Caco-2 (cell line): ENCODE measurements around the gene ATP11C. TPM values are rescaled to one million over a fixed set of nuclear protein-coding genes. Genes with fewer than 3 reads are reported as not detected.

Source experiments
- BruUV-seq: library from RNA; stranded (reverse); fragments of 400-500 nt; replicated peaks from 2 replicates; lab custom pipeline; 2021; lab: Mats Ljungman, UMichigan
- CTCF ChIA-PET: fragments of 300-600 bp; sonication (Branson Sonifier 250); formaldehyde crosslinking; loops from one replicate; lab custom pipeline; 2022; ENCODE audit warnings: antibody characterized with exemption; lab: Charles Lee
- POLR2A ChIA-PET: fragments of 300-600 bp; sonication (Branson Sonifier 250); formaldehyde crosslinking; loops from one replicate; lab custom pipeline; 2022; ENCODE audit warnings: antibody characterized with exemption; lab: Charles Lee
- DNase-seq, 2 experiments: peaks; one replicate each; pipeline versions ENCODE4 v3.0.0 to v3.0.0-alpha.2; 2020 to 2022
- H3K27me3 ChIP-seq: replicated peaks from 2 replicates; pipeline ENCODE4 v1.6.0; 2011; ENCODE audit warnings: low read length; ENCODE audit not compliant: control insufficient read depth, insufficient read depth
- H3K36me3 ChIP-seq: 2 replicates; pipeline ENCODE4 v1.5.1; 2011; ENCODE audit warnings: low read length; ENCODE audit not compliant: control insufficient read depth, insufficient read depth
- H3K4me1 ChIP-seq: fragments of 250-450 bp; sonication (Bioruptor Pico); 2 replicates; pipeline ENCODE4 v1.5.1; 2020; ENCODE audit warnings: mild to moderate bottlenecking
- H3K4me3 ChIP-seq: 2 replicates; pipeline ENCODE4 v1.5.1; 2011; ENCODE audit warnings: low read depth, mild to moderate bottlenecking, control low read depth, low read length
- H3K9me3 ChIP-seq: fragments of 250-450 bp; sonication (Bioruptor Pico); 2 replicates; pipeline ENCODE4 v1.5.1; 2020; ENCODE audit warnings: mild to moderate bottlenecking, moderate library complexity
- H3K27ac Mint-ChIP-seq: one replicate; pipeline ENCODE4 v1.8.0; 2022; ENCODE audit warnings: mixed read lengths; ENCODE audit not compliant: unreplicated experiment
- H3K27me3 Mint-ChIP-seq: one replicate; pipeline ENCODE4 v1.8.0; 2022; ENCODE audit warnings: mixed read lengths; ENCODE audit not compliant: insufficient read depth, unreplicated experiment
- H3K36me3 Mint-ChIP-seq: one replicate; pipeline ENCODE4 v1.8.0; 2022; ENCODE audit warnings: mild to moderate bottlenecking, mixed read lengths; ENCODE audit not compliant: insufficient read depth, unreplicated experiment
- H3K4me1 Mint-ChIP-seq: one replicate; pipeline ENCODE4 v1.8.0; 2022; ENCODE audit warnings: low read depth, mixed read lengths; ENCODE audit not compliant: unreplicated experiment
- H3K4me3 Mint-ChIP-seq: one replicate; pipeline ENCODE4 v1.8.0; 2022; ENCODE audit warnings: mild to moderate bottlenecking, moderate library complexity, mixed read lengths; ENCODE audit not compliant: unreplicated experiment
- H3K9me3 Mint-ChIP-seq: one replicate; pipeline ENCODE4 v1.8.0; 2022; ENCODE audit warnings: mixed read lengths; ENCODE audit not compliant: unreplicated experiment
- intact Hi-C: fragments of 100-400 bp; cut with micrococcal nuclease; formaldehyde crosslinking; loops from one replicate; pipeline ENCODE4 v1.10.0; 2022; ENCODE audit not compliant: unreplicated experiment
- total RNA-seq: library from RNA; stranded (reverse); gene quantifications from 2 replicates; pipeline ENCODE4 v1.2.3, GENCODE V29; 2022
- TF ChIP-seq, protein P1 (sequence below), 2 experiments: fragments of 200-600 bp in 1 of 2; IDR thresholded peaks; 1 replicate in 1 of 2; 2 replicates in 1 of 2; pipeline versions ENCODE4 v1.5.1 to v1.8.0; 2011 to 2022; ENCODE audit warnings: antibody characterized with exemption in 1 of 2, control low read depth in 1 of 2, inconsistent platforms in 1 of 2, low read depth in 1 of 2, low read length in 1 of 2, mild to moderate bottlenecking in 1 of 2, moderate library complexity in 1 of 2; ENCODE audit not compliant: insufficient read depth in 1 of 2, severe bottlenecking in 1 of 2, unreplicated experiment in 1 of 2

ATP11C gene
- total RNA-seq, 1 experiment from 2014 or later: 12.2 TPM

DNA sequence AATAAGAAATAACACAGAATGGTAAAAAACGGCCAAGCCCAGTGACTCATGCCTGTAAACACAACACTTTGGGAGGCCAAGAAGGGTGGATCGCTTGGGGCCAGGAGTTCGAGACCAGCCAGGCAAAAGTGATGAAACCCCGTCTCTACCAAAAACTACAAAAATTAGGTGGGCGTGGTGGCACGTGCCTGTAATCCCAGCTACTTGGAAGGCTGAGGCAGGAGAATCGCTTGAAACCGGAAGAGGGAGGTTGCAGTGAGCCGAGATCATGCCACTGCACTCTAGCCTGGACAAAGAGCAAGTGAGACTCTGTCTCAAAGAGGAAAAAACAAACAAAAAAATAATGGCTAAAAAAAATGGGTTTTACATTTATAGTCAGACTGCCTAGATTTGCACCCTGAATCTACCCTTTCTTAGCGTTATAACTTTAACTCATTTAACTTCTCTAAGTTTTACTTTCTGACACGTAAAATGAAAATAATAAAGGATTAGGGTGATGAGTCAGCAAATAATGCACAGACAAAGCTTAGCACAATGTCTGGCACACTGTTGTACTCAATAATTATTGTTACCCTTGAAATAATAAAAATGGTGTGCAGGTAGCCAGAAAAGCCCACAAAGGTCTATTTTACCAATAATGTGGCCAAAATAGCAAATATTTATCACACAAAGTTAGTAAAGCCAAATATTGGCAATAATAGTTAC, 55.0 kb downstream of the ATP11C start:
- no peaks in the 10 kb centered on the region for H3K9me3 ChIP-seq
- no peaks in the 10 kb centered on the region for H3K27me3 ChIP-seq
- H3K36me3 ChIP-seq: no peaks in the 10 kb centered on the region
- H3K4me3 Mint-ChIP-seq: no peak overlapping the region
- ChIA-PET CTCF (no interaction called here), POLR2A (no interaction called here)
- intact Hi-C loops: no loop called here
- no peaks in the 10 kb centered on the region for H3K27me3 Mint-ChIP-seq
- H3K36me3 Mint-ChIP-seq: no peaks in the 10 kb centered on the region
- H3K4me1 Mint-ChIP-seq: no peaks in the 10 kb centered on the region
- no peaks in the 10 kb centered on the region for H3K9me3 Mint-ChIP-seq
- TF ChIP-seq, protein P1, sequence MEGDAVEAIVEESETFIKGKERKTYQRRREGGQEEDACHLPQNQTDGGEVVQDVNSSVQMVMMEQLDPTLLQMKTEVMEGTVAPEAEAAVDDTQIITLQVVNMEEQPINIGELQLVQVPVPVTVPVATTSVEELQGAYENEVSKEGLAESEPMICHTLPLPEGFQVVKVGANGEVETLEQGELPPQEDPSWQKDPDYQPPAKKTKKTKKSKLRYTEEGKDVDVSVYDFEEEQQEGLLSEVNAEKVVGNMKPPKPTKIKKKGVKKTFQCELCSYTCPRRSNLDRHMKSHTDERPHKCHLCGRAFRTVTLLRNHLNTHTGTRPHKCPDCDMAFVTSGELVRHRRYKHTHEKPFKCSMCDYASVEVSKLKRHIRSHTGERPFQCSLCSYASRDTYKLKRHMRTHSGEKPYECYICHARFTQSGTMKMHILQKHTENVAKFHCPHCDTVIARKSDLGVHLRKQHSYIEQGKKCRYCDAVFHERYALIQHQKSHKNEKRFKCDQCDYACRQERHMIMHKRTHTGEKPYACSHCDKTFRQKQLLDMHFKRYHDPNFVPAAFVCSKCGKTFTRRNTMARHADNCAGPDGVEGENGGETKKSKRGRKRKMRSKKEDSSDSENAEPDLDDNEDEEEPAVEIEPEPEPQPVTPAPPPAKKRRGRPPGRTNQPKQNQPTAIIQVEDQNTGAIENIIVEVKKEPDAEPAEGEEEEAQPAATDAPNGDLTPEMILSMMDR (IDR thresholded peaks at IDR 0.05; ENCODE audit: insufficient read depth in 1 of 2, low read depth in 1 of 2, low read length in 1 of 2, severe bottlenecking in 1 of 2, unreplicated experiment in 1 of 2): no peak
- DNase-seq: no peak
- BruUV-seq: no TSS peak
- H3K4me1 ChIP-seq: no peaks in the 10 kb centered on the region
- no peak overlapping the region for H3K4me3 ChIP-seq
- no peak overlapping the region for H3K27ac Mint-ChIP-seq

DNA sequence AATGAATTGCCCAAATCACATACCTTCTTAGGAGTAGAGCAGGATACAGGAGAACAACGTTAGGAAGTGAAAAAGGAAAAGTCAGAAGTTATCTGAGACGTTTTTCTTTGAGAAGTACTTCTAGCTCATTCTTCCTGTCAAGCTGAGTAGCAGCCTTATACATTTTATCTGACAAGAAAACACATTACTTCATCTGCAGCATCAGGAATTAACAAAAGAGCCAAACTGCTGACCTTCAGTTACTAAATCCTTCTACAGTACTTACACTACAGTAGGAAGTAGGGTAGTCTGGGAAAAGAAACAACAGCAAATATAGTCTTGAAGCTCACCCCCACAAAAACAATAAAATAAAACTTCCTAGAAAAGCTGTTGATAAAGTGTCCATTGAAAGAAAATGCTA, 57.0 kb downstream of the ATP11C start:
- H3K9me3 ChIP-seq: no peaks in the 10 kb centered on the region
- ChIA-PET CTCF (no interaction called here), POLR2A (no interaction called here)
- no peaks in the 10 kb centered on the region for H3K36me3 Mint-ChIP-seq
- no peaks in the 10 kb centered on the region for H3K36me3 ChIP-seq
- intact Hi-C loops: no loop called here
- H3K4me1 ChIP-seq: no peaks in the 10 kb centered on the region
- H3K4me3 ChIP-seq: no peak overlapping the region
- H3K9me3 Mint-ChIP-seq: no peaks in the 10 kb centered on the region
- no peaks in the 10 kb centered on the region for H3K4me1 Mint-ChIP-seq
- no TSS peak for BruUV-seq
- no peaks in the 10 kb centered on the region for H3K27me3 ChIP-seq
- TF ChIP-seq, protein P1 (IDR thresholded peaks at IDR 0.05; ENCODE audit: insufficient read depth in 1 of 2, low read depth in 1 of 2, low read length in 1 of 2, severe bottlenecking in 1 of 2, unreplicated experiment in 1 of 2): no peak
- H3K27ac Mint-ChIP-seq: no peak overlapping the region
- no peaks in the 10 kb centered on the region for H3K27me3 Mint-ChIP-seq
- H3K4me3 Mint-ChIP-seq: no peak overlapping the region
- no peak for DNase-seq

DNA sequence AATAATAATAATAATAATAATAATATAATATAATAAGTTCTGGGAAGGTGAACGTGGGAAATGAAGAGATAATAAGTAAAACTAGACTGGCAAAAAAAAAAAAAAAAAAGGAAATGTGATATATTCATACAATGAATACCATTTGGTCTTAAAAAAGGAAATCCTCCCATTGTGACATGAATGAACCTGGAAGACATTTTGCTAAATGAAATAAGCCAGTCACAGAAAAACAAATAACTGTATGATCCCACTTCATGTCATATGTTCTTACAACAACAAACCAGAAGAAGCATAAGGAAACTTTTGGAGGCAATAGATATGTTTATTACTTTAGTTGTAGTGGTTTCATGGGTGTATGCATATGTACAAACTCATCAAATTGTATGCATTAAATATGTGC, 63.1 kb downstream of the ATP11C start:
- H3K36me3 Mint-ChIP-seq: no peaks in the 10 kb centered on the region
- Histone ChIP-seq H3K9me3 (no peaks in the 10 kb centered on the region), H3K27me3 (no peaks in the 10 kb centered on the region), H3K4me3 (no peak overlapping the region), H3K36me3 (no peaks in the 10 kb centered on the region), H3K4me1 (no peaks in the 10 kb centered on the region)
- no peak overlapping the region for H3K4me3 Mint-ChIP-seq
- H3K27me3 Mint-ChIP-seq: no peaks in the 10 kb centered on the region
- H3K9me3 Mint-ChIP-seq: no peaks in the 10 kb centered on the region
- intact Hi-C loops: loop anchor here (5.0 kb wide), 1 partner anchor 33 kb away; no protein-coding TSS in a partner anchor
- DNase-seq: no peak
- no peak overlapping the region for H3K27ac Mint-ChIP-seq
- POLR2A ChIA-PET: no interaction called here
- TF ChIP-seq, protein P1 (IDR thresholded peaks at IDR 0.05; ENCODE audit: insufficient read depth in 1 of 2, low read depth in 1 of 2, low read length in 1 of 2, severe bottlenecking in 1 of 2, unreplicated experiment in 1 of 2): no peak
- CTCF ChIA-PET: no interaction called here
- H3K4me1 Mint-ChIP-seq: no peaks in the 10 kb centered on the region
- no TSS peak for BruUV-seq
